HepG2 (cell line): ENCODE data around the gene WWP2. TPM values are rescaled to one million over a fixed set of nuclear protein-coding genes. Genes with fewer than 3 reads are reported as not detected.

Experiments used
- ATAC-seq: fragments of 200-7000 bp; cut with Tn5 transposase; 3 replicates; pipeline ENCODE4 v1.9.1; 2020; ENCODE audit warnings: mild to moderate bottlenecking, moderate library complexity
- BruUV-seq: library from RNA; stranded (reverse); fragments of 400-500 nt; replicated peaks from 2 replicates; lab custom pipeline; 2021; lab: Mats Ljungman, UMichigan
- CTCF ChIA-PET: fragments of 300-600 bp; formaldehyde crosslinking; extraction: SDS; loops from one replicate; lab custom pipeline; 2021; ENCODE audit warnings: low total read pairs, inconsistent platforms, low intra/inter-chr PET ratio; lab: Yijun Ruan, JAX
- POLR2A ChIA-PET: fragments of 350-600 bp; sonication (Branson Sonifier 250); formaldehyde crosslinking; loops from one replicate; lab custom pipeline; 2020; ENCODE audit warnings: antibody characterized with exemption, inconsistent platforms; lab: Yijun Ruan, JAX
- DNase-seq: peaks from one replicate; pipeline ENCODE4 v3.0.0-alpha.2; 2015; ENCODE audit warnings: low spot score
- FAIRE-seq: peaks from 3 replicates; lab custom pipeline; 2011; peaks lifted over from hg19 to GRCh38; lab: Jason Lieb, UNC
- H2AFZ ChIP-seq: one replicate; pipeline ENCODE4 v1.6.1; 2011; ENCODE audit warnings: low read length, inconsistent platforms
- H3K27ac ChIP-seq: fragments of 300-600 bp; 3 replicates; pipeline ENCODE4 v1.8.0; 2011; ENCODE audit warnings: mixed run types, mild to moderate bottlenecking, mixed read lengths, low read length, inconsistent platforms; ENCODE audit not compliant: insufficient read depth; ENCODE audit errors: extremely low read length
- H3K27me3 ChIP-seq, 2 experiments: fragments of 200-600 bp in 1 of 2; 2 replicates in 1 of 2; 3 replicates in 1 of 2; pipeline versions ENCODE4 v1.6.0 to v1.8.0; 2011; ENCODE audit warnings: low read length in 2 of 2, mild to moderate bottlenecking in 2 of 2, moderate library complexity in 2 of 2, inconsistent platforms in 1 of 2; ENCODE audit not compliant: insufficient read depth in 2 of 2, control insufficient read depth in 1 of 2
- H3K36me3 ChIP-seq, 2 experiments: fragments of 200-600 bp in 1 of 2; replicated peaks in 1 of 2; 2 replicates in 1 of 2; 3 replicates in 1 of 2; pipeline versions ENCODE4 v1.5.1 to v1.8.0; 2011; ENCODE audit warnings: low read length in 2 of 2, inconsistent platforms in 1 of 2; ENCODE audit not compliant: insufficient read depth in 2 of 2, control insufficient read depth in 1 of 2
- H3K4me1 ChIP-seq: 2 replicates; pipeline ENCODE4 v1.5.1; 2012; ENCODE audit warnings: low read length, inconsistent platforms; ENCODE audit not compliant: insufficient read depth
- H3K4me2 ChIP-seq: 2 replicates; pipeline ENCODE4 v1.6.0; 2011; ENCODE audit warnings: low read depth, low read length, inconsistent platforms
- H3K4me3 ChIP-seq, 3 experiments: fragments of 200-600 bp in 1 of 3; sonication (generic), shearing (Covaris generic) in 1 of 3; replicated peaks in 1 of 3; 2 replicates each; pipeline ENCODE4 v1.5.1; 2011 to 2016; ENCODE audit warnings: low read length in 3 of 3, inconsistent platforms in 2 of 3, low read depth in 2 of 3, mild to moderate bottlenecking in 2 of 3, control low read depth in 1 of 3, mixed read lengths in 1 of 3; ENCODE audit not compliant: insufficient read depth in 1 of 3
- H3K79me2 ChIP-seq: one replicate; pipeline ENCODE4 v1.6.1; 2011; ENCODE audit warnings: low read length, inconsistent platforms; ENCODE audit not compliant: insufficient read depth
- H3K9ac ChIP-seq: 2 replicates; pipeline ENCODE4 v1.6.0; 2011; ENCODE audit warnings: mild to moderate bottlenecking, low read depth, low read length, inconsistent platforms; ENCODE audit not compliant: insufficient read depth
- H3K9me3 ChIP-seq: 2 replicates; pipeline ENCODE4 v1.5.1; 2012; ENCODE audit warnings: mild to moderate bottlenecking, low read length
- H4K20me1 ChIP-seq: 2 replicates; pipeline ENCODE4 v1.6.0; 2011; ENCODE audit warnings: inconsistent platforms, mild to moderate bottlenecking, low read length, moderate library complexity; ENCODE audit not compliant: insufficient read depth
- CSRNP2 ChIP-seq: sonication (generic); formaldehyde crosslinking; conservative IDR thresholded peaks from 2 replicates; pipeline ENCODE4 v1.8.0; 2022; ENCODE audit warnings: low read depth, missing genetic modification reagents
- FOXP4 ChIP-seq: sonication (generic); formaldehyde crosslinking; IDR thresholded peaks from 2 replicates; pipeline ENCODE4 v1.4.0; 2020; ENCODE audit warnings: missing genetic modification reagents
- KLF12 ChIP-seq: sonication (generic); formaldehyde crosslinking; IDR thresholded peaks from 2 replicates; pipeline ENCODE4 v1.4.0; 2020; ENCODE audit warnings: missing genetic modification reagents, borderline replicate concordance
- WIZ ChIP-seq: sonication (generic); formaldehyde crosslinking; IDR thresholded peaks from 2 replicates; pipeline ENCODE4 v1.5.1; 2020; ENCODE audit warnings: mild to moderate bottlenecking, missing genetic modification reagents
- ZIK1 ChIP-seq: sonication (generic); formaldehyde crosslinking; IDR thresholded peaks from 2 replicates; pipeline ENCODE4 v1.5.0; 2020; ENCODE audit warnings: mild to moderate bottlenecking, low read depth, missing genetic modification reagents, borderline replicate concordance
- ZMYM2 ChIP-seq: sonication (generic); formaldehyde crosslinking; IDR thresholded peaks from 2 replicates; pipeline ENCODE4 v1.8.0; 2022; ENCODE audit warnings: mild to moderate bottlenecking, missing genetic modification reagents
- ZNF609 ChIP-seq: sonication (generic); formaldehyde crosslinking; IDR thresholded peaks from 2 replicates; pipeline ENCODE4 v1.4.0; 2020; ENCODE audit warnings: mild to moderate bottlenecking, missing genetic modification reagents, borderline replicate concordance
- ZNF777 ChIP-seq: sonication (generic); formaldehyde crosslinking; IDR thresholded peaks from 2 replicates; pipeline ENCODE4 v1.4.0; 2020; ENCODE audit warnings: missing genetic modification reagents
- WGBS: methylation state at CpG from one replicate; pipeline ENCODE4 v1.1.6; 2017; ENCODE audit warnings: low lambda C conversion rate; 5-methylcytosine and 5-hydroxymethylcytosine counted together
- in situ Hi-C: cut with HindIII; loops from 2 replicates; pipeline ENCODE4 v1.10.0; 2017; ENCODE audit warnings: low pct_unique_long_range_greater_than_20kb; ENCODE audit not compliant: extremely low pct_ligation_motif_present
- intact Hi-C: fragments of 100-400 bp; cut with micrococcal nuclease; formaldehyde crosslinking; loops from one replicate; pipeline ENCODE4 v1.10.0; 2022; ENCODE audit not compliant: unreplicated experiment
- polyA plus RNA-seq, 8 experiments: library from polyadenylated mRNA; depleted of rRNA in 3 of 8; stranded (reverse) in 7 of 8; unstranded in 1 of 8; fragments of >200 nt; fragmentation: Illumina TruSeq in 4 of 8; extraction: Trizol in 4 of 8; gene quantifications; 2 replicates each; pipeline versions ENCODE4 v1.2.1 to v1.2.3, GENCODE V29; 2011 to 2016; ENCODE audit warnings: low read depth in 4 of 8, missing spikeins in 1 of 8, mixed read lengths in 1 of 8; ENCODE audit not compliant: insufficient read depth in 1 of 8
- total RNA-seq, 5 experiments: library from RNA; depleted of rRNA; stranded (reverse); fragments of >200 nt; fragmentation: Illumina TruSeq; extraction: Trizol; gene quantifications; 2 replicates each; pipeline ENCODE4 v1.2.3, GENCODE V29; 2016; ENCODE audit warnings: low read depth in 1 of 5
- TF ChIP-seq, protein P1 (sequence below): sonication (generic); formaldehyde crosslinking; IDR thresholded peaks from 2 replicates; pipeline ENCODE4 v1.8.1; 2023; ENCODE audit warnings: missing genetic modification reagents, inconsistent platforms, borderline replicate concordance
- TF ChIP-seq, protein P2 (sequence below): sonication (generic); formaldehyde crosslinking; IDR thresholded peaks from 2 replicates; pipeline ENCODE4 v1.4.0; 2020; ENCODE audit warnings: mild to moderate bottlenecking, missing genetic modification reagents, borderline replicate concordance

WWP2 gene
- total and polyA plus RNA-seq, 2 of the 13 experiments (the other 11 are each of a cell fraction or from before 2014, with no cell fraction given), result 11.4 to 28.2 TPM

GRCh38 chr16:69905171-69905555 lies 143.0 kb downstream of the WWP2 start:
- ChIA-PET POLR2A (no interaction called here), CTCF (no interaction called here)
- 89% methylated on average over 2 of the region's 2 CpGs for WGBS
- no peak for DNase-seq
- Histone ChIP-seq H4K20me1 (no peaks in the 10 kb centered on the region), H2AFZ (no peak overlapping the region), H3K4me3 (no peak overlapping the region), H3K4me1 (no peaks in the 10 kb centered on the region), H3K27me3 (no peaks in the 10 kb centered on the region), H3K36me3 (peaks cover 10 to 11% of the 10 kb centered on the region in 2 experiments), H3K9ac (no peak overlapping the region), H3K79me2 (no peaks in the 10 kb centered on the region), H3K9me3 (no peaks in the 10 kb centered on the region), H3K27ac (no peak overlapping the region), H3K4me2 (no peak overlapping the region)
- FAIRE-seq, result no peak
- intact Hi-C loops (no loop called here), in situ Hi-C loops (no loop called here)
- BruUV-seq, result no TSS peak
- no peak for ATAC-seq
- TF ChIP-seq FOXP4 (no peak), CSRNP2 (CRISPR knock-in tag) (no peak), ZMYM2 (no peak), ZNF609 (CRISPR knock-in tag) (no peak), WIZ (no peak), ZIK1 (CRISPR knock-in tag) (no peak), ZNF777 (CRISPR knock-in tag) (no peak), KLF12 (no peak)
- TF ChIP-seq, protein P1, sequence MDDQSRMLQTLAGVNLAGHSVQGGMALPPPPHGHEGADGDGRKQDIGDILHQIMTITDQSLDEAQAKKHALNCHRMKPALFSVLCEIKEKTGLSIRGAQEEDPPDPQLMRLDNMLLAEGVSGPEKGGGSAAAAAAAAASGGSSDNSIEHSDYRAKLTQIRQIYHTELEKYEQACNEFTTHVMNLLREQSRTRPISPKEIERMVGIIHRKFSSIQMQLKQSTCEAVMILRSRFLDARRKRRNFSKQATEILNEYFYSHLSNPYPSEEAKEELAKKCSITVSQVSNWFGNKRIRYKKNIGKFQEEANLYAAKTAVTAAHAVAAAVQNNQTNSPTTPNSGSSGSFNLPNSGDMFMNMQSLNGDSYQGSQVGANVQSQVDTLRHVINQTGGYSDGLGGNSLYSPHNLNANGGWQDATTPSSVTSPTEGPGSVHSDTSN (CRISPR knock-in tag), result no peak
- TF ChIP-seq, protein P2, sequence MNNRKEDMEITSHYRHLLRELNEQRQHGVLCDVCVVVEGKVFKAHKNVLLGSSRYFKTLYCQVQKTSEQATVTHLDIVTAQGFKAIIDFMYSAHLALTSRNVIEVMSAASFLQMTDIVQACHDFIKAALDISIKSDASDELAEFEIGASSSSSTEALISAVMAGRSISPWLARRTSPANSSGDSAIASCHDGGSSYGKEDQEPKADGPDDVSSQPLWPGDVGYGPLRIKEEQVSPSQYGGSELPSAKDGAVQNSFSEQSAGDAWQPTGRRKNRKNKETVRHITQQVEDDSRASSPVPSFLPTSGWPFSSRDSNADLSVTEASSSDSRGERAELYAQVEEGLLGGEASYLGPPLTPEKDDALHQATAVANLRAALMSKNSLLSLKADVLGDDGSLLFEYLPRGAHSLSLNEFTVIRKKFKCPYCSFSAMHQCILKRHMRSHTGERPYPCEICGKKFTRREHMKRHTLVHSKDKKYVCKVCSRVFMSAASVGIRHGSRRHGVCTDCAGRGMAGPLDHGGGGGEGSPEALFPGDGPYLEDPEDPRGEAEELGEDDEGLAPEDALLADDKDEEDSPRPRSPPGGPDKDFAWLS (CRISPR knock-in tag), result no peak
